ENCODE results near the gene ZDHHC21.

- TF ChIP-seq POLR2A (IDR thresholded peaks at IDR 0.05): no peak
- TF ChIP-seq CTCF (IDR thresholded peaks at IDR 0.05): no peak
These were observed 17.6 kb upstream of the ZDHHC21 start for GRCh38 chr9:14710804-14711203.
